Upper lobe of right lung (tissue), 1 donor: Measurements from ENCODE around the gene E2F3. TPM values are rescaled to one million over a fixed set of nuclear protein-coding genes. Genes with fewer than 3 reads are reported as not detected.

Source experiments
- ATAC-seq: fragments of 200-7000 bp; cut with Tn5 transposase; one replicate; pipeline ENCODE4 v1.9.1; 2020; ENCODE audit warnings: mild to moderate bottlenecking, moderate library complexity
- DNase-seq: peaks from one replicate; pipeline ENCODE4 v3.0.0-alpha.2; 2020
- H3K27ac ChIP-seq: fragments of 200-600 bp; one replicate; pipeline ENCODE4 v1.8.0; 2022
- H3K27me3 ChIP-seq: fragments of 200-600 bp; one replicate; pipeline ENCODE4 v1.8.0; 2022; ENCODE audit warnings: mild to moderate bottlenecking
- H3K36me3 ChIP-seq: fragments of 200-600 bp; one replicate; pipeline ENCODE4 v1.8.0; 2022
- H3K4me1 ChIP-seq: fragments of 200-600 bp; one replicate; pipeline ENCODE4 v1.8.0; 2022
- H3K4me3 ChIP-seq: fragments of 200-600 bp; one replicate; pipeline ENCODE4 v1.8.0; 2022; ENCODE audit warnings: mild to moderate bottlenecking
- H3K9me3 ChIP-seq: fragments of 200-600 bp; one replicate; pipeline ENCODE4 v1.8.0; 2022
- intact Hi-C: fragments of 100-400 bp; cut with DNase I; formaldehyde crosslinking; loops from one replicate; pipeline ENCODE4 v1.11.0; 2022
- total RNA-seq: library from RNA; stranded (reverse); fragmentation: NEBNext Ultra II Directional; extraction: Animal tissue kit (Norgen Biotek cat#: 25700); gene quantifications from one replicate; pipeline ENCODE4 v1.2.1, GENCODE V29; 2021
- TF ChIP-seq, protein P1 (sequence below): fragments of 200-600 bp; IDR thresholded peaks from one replicate; pipeline ENCODE4 v1.8.0; 2022; ENCODE audit warnings: antibody characterized with exemption
- donor health status: DM: no; HTN: yes; CAD: no; lungs with severe emphysema.

Gene E2F3
- total RNA-seq, 1 donor from 2014 or later: 7.8 TPM

DNA sequence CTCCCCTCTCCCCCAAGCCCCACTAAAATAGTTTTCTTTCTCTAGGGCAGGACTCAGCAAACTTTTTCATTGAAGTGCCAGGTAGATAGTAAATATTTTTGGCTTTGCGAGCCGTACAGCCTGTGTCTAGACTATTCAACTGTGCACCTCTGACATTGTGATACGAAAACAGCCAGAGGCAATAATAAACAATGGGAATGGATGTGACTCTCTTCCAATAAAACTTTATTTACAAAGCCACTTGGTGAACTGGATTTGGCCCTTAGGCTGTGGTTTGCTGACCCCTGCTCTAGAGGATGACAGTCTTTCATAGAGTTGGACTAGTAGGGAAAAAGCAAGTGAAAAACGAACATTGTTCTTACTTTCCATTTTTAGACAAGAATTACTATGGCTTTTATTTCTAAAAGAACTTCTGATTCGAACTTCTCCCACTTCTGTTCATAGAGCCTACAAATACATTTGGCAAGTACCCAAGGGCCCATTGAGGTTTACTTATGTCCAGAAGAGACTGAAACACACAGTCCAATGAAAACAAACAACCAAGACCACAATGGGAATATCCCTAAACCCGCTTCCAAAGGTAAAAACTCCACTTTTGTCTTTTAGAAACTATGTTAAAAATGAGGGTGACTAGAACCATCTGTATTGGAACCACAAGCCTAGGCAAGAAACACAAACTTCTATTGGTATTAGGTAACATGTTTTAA, 86.1 kb downstream of the E2F3 start:
- TF ChIP-seq, protein P1, sequence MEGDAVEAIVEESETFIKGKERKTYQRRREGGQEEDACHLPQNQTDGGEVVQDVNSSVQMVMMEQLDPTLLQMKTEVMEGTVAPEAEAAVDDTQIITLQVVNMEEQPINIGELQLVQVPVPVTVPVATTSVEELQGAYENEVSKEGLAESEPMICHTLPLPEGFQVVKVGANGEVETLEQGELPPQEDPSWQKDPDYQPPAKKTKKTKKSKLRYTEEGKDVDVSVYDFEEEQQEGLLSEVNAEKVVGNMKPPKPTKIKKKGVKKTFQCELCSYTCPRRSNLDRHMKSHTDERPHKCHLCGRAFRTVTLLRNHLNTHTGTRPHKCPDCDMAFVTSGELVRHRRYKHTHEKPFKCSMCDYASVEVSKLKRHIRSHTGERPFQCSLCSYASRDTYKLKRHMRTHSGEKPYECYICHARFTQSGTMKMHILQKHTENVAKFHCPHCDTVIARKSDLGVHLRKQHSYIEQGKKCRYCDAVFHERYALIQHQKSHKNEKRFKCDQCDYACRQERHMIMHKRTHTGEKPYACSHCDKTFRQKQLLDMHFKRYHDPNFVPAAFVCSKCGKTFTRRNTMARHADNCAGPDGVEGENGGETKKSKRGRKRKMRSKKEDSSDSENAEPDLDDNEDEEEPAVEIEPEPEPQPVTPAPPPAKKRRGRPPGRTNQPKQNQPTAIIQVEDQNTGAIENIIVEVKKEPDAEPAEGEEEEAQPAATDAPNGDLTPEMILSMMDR: no peak
- Histone ChIP-seq H3K9me3 (no peaks in the 10 kb centered on the region), H3K4me3 (no peak overlapping the region), H3K36me3 (peaks cover 19% of the 10 kb centered on the region), H3K27ac (no peak overlapping the region), H3K27me3 (no peaks in the 10 kb centered on the region), H3K4me1 (no peaks in the 10 kb centered on the region)
- intact Hi-C loops: no loop called here
- no peak for ATAC-seq
- DNase-seq: no peak

DNA sequence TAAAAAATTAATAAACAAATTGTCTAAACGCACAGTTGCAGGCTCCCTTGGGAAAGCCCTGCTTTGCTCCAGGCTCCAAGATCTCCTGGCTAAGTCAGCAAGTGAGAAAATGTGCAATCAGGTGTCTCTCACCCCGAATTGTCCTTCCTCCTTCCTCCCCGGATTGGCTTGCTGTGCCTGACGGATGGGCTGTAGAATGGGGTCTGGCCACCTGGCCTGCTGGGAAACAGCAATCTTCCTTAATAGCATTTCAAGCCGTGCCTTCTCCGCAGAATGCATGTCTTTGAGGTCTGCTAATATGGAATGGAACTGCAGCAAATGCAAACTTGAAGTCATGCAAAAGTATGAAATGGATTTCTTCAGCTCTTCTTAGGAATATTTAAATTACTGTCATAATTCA, 88.9 kb downstream of the E2F3 start:
- Histone ChIP-seq H3K4me1 (no peaks in the 10 kb centered on the region), H3K36me3 (peaks cover 19% of the 10 kb centered on the region), H3K9me3 (no peaks in the 10 kb centered on the region), H3K27me3 (no peaks in the 10 kb centered on the region), H3K27ac (no peak overlapping the region), H3K4me3 (no peak overlapping the region)
- TF ChIP-seq, protein P1: no peak
- DNase-seq (no peak), ATAC-seq (no peak)
- intact Hi-C loops: no loop called here

DNA sequence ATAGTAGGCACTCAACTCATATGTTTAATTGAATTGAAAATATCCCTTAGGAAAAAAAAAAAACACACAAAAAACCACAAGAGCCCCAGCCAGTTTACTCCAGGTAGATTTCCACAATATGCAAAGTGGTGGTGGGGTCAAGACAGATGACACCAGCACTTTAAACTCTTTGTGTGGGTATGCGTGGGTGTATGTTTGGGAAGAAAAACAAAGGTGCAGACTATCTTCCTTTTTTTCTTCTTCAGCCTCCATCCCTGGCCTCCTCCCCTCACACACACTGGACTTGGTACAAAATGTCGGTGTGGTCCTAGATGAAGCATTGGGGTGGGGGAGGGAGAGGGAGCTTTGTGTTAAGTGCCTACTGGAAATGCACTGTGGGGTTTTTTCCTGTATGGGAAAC, 90.4 kb downstream of the E2F3 start:
- Histone ChIP-seq H3K27me3 (no peaks in the 10 kb centered on the region), H3K36me3 (peaks cover 19% of the 10 kb centered on the region), H3K9me3 (no peaks in the 10 kb centered on the region), H3K4me3 (no peak overlapping the region), H3K27ac (no peak overlapping the region), H3K4me1 (no peaks in the 10 kb centered on the region)
- DNase-seq (no peak), ATAC-seq (no peak)
- intact Hi-C loops: no loop called here
- TF ChIP-seq, protein P1: no peak

DNA sequence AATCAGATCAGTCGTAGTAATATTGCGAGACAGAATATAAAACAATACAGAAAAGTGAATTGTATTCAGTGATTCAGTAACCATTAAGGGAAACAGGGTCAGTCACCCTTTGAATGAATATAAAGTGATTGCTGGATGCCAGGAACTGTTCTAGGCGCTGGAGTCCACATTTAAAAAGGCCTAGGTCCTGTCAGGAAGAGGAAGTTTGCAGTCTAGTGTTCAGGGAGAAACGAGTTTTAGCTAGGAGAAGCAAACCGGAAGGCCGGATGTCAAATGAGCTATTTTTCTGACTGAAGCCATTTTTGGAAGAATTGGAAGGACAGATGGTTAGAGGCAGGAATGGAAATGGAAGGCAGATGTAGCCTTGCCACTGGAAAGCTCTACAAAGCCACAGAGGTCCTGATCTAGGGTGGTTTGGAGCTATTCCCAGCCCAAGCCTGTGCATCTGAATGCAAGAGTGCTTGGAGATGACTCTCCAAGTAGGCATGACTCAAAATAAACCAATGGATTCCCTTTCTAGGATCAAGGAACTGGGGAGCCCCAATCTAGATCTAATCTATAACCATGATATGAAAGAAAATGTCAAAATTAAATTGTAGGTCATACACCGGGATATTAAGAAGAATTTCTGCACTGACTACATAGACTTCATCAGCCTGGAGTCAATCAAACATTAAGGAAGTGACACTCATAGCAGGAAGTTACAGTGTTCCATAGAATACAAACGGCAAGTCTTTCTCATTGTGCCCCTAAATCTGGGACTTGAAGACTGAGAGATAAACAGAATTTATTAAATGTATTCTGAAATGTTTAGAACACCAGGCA, 95.7 kb downstream of the E2F3 start:
- intact Hi-C loops: no loop called here
- TF ChIP-seq, protein P1: no peak
- ATAC-seq: no peak
- H3K4me1 ChIP-seq: no peaks in the 10 kb centered on the region
- no peaks in the 10 kb centered on the region for H3K9me3 ChIP-seq
- no peak for DNase-seq
- no peak overlapping the region for H3K27ac ChIP-seq
- H3K4me3 ChIP-seq: no peak overlapping the region
- H3K36me3 ChIP-seq: no peaks in the 10 kb centered on the region
- no peaks in the 10 kb centered on the region for H3K27me3 ChIP-seq

DNA sequence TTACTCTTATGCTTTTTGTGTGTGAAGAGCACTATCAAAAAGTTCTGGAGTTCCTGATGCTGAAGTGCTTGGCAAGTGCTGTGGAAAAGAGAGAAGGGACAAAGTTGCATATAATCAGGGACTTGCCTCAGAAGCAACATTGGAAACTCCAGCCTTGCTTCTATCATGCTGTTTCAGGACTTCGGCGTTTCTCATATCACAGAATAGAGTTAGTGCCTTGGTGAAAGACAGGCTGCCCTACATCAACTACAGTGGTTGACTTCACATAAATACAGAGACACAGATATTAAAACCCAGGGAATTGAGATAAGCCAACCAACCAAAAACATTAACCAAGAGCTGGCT, 96.3 kb downstream of the E2F3 start:
- intact Hi-C loops: no loop called here
- DNase-seq: no peak
- TF ChIP-seq, protein P1: no peak
- Histone ChIP-seq H3K4me3 (no peak overlapping the region), H3K27me3 (no peaks in the 10 kb centered on the region), H3K36me3 (no peaks in the 10 kb centered on the region), H3K9me3 (no peaks in the 10 kb centered on the region), H3K27ac (no peak overlapping the region), H3K4me1 (no peaks in the 10 kb centered on the region)
- no peak for ATAC-seq
